ENCODE measurements around the gene ABHD14A.

- no peak for TF ChIP-seq CTCF (IDR thresholded peaks at IDR 0.05)
- no peak for TF ChIP-seq POLR2A (IDR thresholded peaks at IDR 0.05)
Observed at GRCh38 chr3:52021489-52022268, 46.8 kb downstream of the ABHD14A start.

All from vagina (tissue), 2 donors.